HEK293T (cell line): ENCODE data around the gene RHOC.

Experiments used
- ELF4 ChIP-seq: fragments of 450-650 bp; IDR thresholded peaks from 2 replicates; pipeline ENCODE4 v1.6.1; 2017; ENCODE audit warnings: antibody characterized with exemption
- FOXA1 ChIP-seq: fragments of 450-650 bp; IDR thresholded peaks from 2 replicates; pipeline ENCODE4 v1.6.1; 2016; ENCODE audit warnings: mild to moderate bottlenecking
- FOXK2 ChIP-seq: fragments of 450-650 bp; IDR thresholded peaks from 2 replicates; pipeline ENCODE4 v1.6.1; 2016; ENCODE audit warnings: mild to moderate bottlenecking
- FOXM1 ChIP-seq: fragments of 450-650 bp; IDR thresholded peaks from 2 replicates; pipeline ENCODE4 v1.6.1; 2017; ENCODE audit warnings: mild to moderate bottlenecking, borderline replicate concordance
- HDGF ChIP-seq: fragments of 450-650 bp; IDR thresholded peaks from 2 replicates; pipeline ENCODE4 v1.6.1; 2017; ENCODE audit warnings: antibody characterized with exemption, borderline replicate concordance
- L3MBTL2 ChIP-seq: fragments of 450-650 bp; conservative IDR thresholded peaks from 2 replicates; pipeline ENCODE4 v1.6.1; 2016; ENCODE audit warnings: mild to moderate bottlenecking
- SP1 ChIP-seq: fragments of 450-650 bp; IDR thresholded peaks from 2 replicates; pipeline ENCODE4 v1.6.1; 2017
- SUZ12 ChIP-seq: fragments of 450-650 bp; IDR thresholded peaks from 2 replicates; pipeline ENCODE4 v1.6.1; 2016; ENCODE audit warnings: mild to moderate bottlenecking
- TARDBP ChIP-seq: fragments of 450-650 bp; IDR thresholded peaks from 2 replicates; pipeline ENCODE4 v1.6.1; 2016
- ZNF384 ChIP-seq: fragments of 450-650 bp; IDR thresholded peaks from 2 replicates; pipeline ENCODE4 v1.6.1; 2016

DNA sequence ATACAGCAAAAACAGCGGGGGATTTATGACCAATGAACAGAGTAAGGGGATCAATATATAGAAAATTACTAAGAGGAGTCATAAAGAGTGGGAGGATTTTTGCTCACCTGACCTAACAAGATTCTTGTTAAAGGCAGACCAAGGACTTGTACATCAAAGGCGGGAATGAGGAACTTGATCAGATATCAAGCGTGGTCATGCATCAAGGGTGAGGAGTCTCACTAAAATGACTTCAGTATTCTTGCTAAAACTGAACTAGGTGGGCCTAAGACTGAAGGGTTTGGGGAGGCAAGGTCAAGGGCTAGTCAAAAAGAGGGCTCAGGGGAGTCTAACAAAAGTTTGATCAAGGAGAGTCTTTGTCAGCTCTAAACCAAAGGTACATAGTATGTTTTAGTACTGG lies 30.4 kb downstream of the RHOC start:
- TF ChIP-seq FOXM1 (no peak), TARDBP (no peak), FOXA1 (no peak), L3MBTL2 (no peak), ZNF384 (no peak), ELF4 (no peak), SUZ12 (no peak), SP1 (no peak), HDGF (no peak), FOXK2 (no peak)
